Measurements from ENCODE around the gene RPS21. TPM values are rescaled to one million over a fixed set of nuclear protein-coding genes. Genes with fewer than 3 reads are reported as not detected.

Gene RPS21
- total RNA-seq, 2 experiments from 2014 or later: 3,015 to 3,210 TPM

- H3K9me3 ChIP-seq (ENCODE audit: control insufficient read depth in 1 of 2, insufficient read depth in 1 of 2, low read length in 2 of 2): peaks cover 0 to 9% of the 10 kb centered on the region in 2 experiments
- Mint-ChIP-seq H3K27ac (no peak overlapping the region), H3K36me3 (ENCODE audit: low read depth) (no peaks in the 10 kb centered on the region), H3K27me3 (no peaks in the 10 kb centered on the region), H3K4me3 (no peak overlapping the region), H3K9me3 (no peaks in the 10 kb centered on the region), H3K4me1 (ENCODE audit: low read depth) (peaks cover 18% of the 10 kb centered on the region)
- H3K36me3 ChIP-seq (ENCODE audit: insufficient read depth, low read length): no peaks in the 10 kb centered on the region
- peaks cover 46% of the 10 kb centered on the region for H3K4me1 ChIP-seq (ENCODE audit: insufficient read depth, low read length)
- ChIA-PET CTCF (no interaction called here), POLR2A (interaction anchor here (0.5 kb wide), 1 partner anchor 865 kb away, joined by 3 read pairs; no protein-coding TSS in a partner anchor)
- no peak for ATAC-seq (ENCODE audit: poor library complexity)
- no peak overlapping the region for H3K4me3 ChIP-seq (ENCODE audit: low read length)
- no peak for TF ChIP-seq CTCF (IDR thresholded peaks at IDR 0.05)
- no peak overlapping the region for H3K27ac ChIP-seq (ENCODE audit: low read depth in 1 of 2, low read length in 2 of 2)
- peak in 1 of 14 experiments; percentile 44 for DNase-seq
- intact Hi-C loops (cut with DNase I, micrococcal nuclease): loop anchor here in 1 of 2 experiments (5.0 kb wide), 4 partner anchors 171 to 864 kb away; partner anchors contain the start of genes ARFGAP1, GID8, OSBPL2 and YTHDF1
- no peaks in the 10 kb centered on the region for H3K27me3 ChIP-seq (ENCODE audit: control insufficient read depth in 1 of 2, insufficient read depth in 2 of 2, low read length in 2 of 2)
Measured at GRCh38 chr20:62408055-62408454, 21.2 kb downstream of the RPS21 start.

- Mint-ChIP-seq H3K27ac (no peak overlapping the region), H3K4me3 (peak overlapping the region; percentile 45), H3K36me3 (ENCODE audit: low read depth) (no peaks in the 10 kb centered on the region), H3K9me3 (no peaks in the 10 kb centered on the region), H3K4me1 (ENCODE audit: low read depth) (peaks cover 18% of the 10 kb centered on the region), H3K27me3 (no peaks in the 10 kb centered on the region)
- DNase-seq (no peak), ATAC-seq (ENCODE audit: poor library complexity) (no peak)
- Histone ChIP-seq H3K27ac (ENCODE audit: low read depth in 1 of 2, low read length in 2 of 2) (no peak overlapping the region), H3K4me3 (ENCODE audit: low read length) (no peak overlapping the region), H3K36me3 (ENCODE audit: insufficient read depth, low read length) (no peaks in the 10 kb centered on the region), H3K4me1 (ENCODE audit: insufficient read depth, low read length) (peaks cover 46% of the 10 kb centered on the region), H3K27me3 (ENCODE audit: control insufficient read depth in 1 of 2, insufficient read depth in 2 of 2, low read length in 2 of 2) (no peaks in the 10 kb centered on the region), H3K9me3 (ENCODE audit: control insufficient read depth in 1 of 2, insufficient read depth in 1 of 2, low read length in 2 of 2) (peaks cover 0 to 9% of the 10 kb centered on the region in 2 experiments)
- POLR2A ChIA-PET: no interaction called here
- TF ChIP-seq CTCF (IDR thresholded peaks at IDR 0.05): no peak
- CTCF ChIA-PET: no interaction called here
- intact Hi-C loops (cut with DNase I, micrococcal nuclease): loop anchor here in 1 of 2 experiments (5.0 kb wide), 4 partner anchors 171 to 864 kb away; partner anchors contain the start of genes ARFGAP1, GID8, OSBPL2 and YTHDF1
Measured at GRCh38 chr20:62408640-62409039, 21.7 kb downstream of the RPS21 start.

- H3K4me3 Mint-ChIP-seq: peak overlapping the region; percentile 62
- Histone ChIP-seq H3K27me3 (ENCODE audit: control insufficient read depth in 1 of 2, insufficient read depth in 2 of 2, low read length in 2 of 2) (no peaks in the 10 kb centered on the region), H3K36me3 (ENCODE audit: insufficient read depth, low read length) (no peaks in the 10 kb centered on the region), H3K9me3 (ENCODE audit: control insufficient read depth in 1 of 2, insufficient read depth in 1 of 2, low read length in 2 of 2) (peaks cover 0 to 9% of the 10 kb centered on the region in 2 experiments), H3K4me3 (ENCODE audit: low read length) (no peak overlapping the region), H3K4me1 (ENCODE audit: insufficient read depth, low read length) (peaks cover 46% of the 10 kb centered on the region), H3K27ac (ENCODE audit: low read depth in 1 of 2, low read length in 2 of 2) (no peak overlapping the region)
- no peak overlapping the region for H3K27ac Mint-ChIP-seq
- no peak for TF ChIP-seq CTCF (IDR thresholded peaks at IDR 0.05)
- DNase-seq (no peak), ATAC-seq (ENCODE audit: poor library complexity) (no peak)
- no peaks in the 10 kb centered on the region for H3K36me3 Mint-ChIP-seq (ENCODE audit: low read depth)
- no peaks in the 10 kb centered on the region for H3K27me3 Mint-ChIP-seq
- POLR2A ChIA-PET: interaction anchor here (1.5 kb wide), 1 partner anchor 22 kb away, joined by 5 read pairs; the partner anchor contains the start of gene RPS21
- intact Hi-C loops (cut with DNase I, micrococcal nuclease): loop anchor here in 1 of 2 experiments (5.0 kb wide), 4 partner anchors 172 to 863 kb away; partner anchors contain the start of genes ARFGAP1, GID8, OSBPL2 and YTHDF1
- H3K9me3 Mint-ChIP-seq: no peaks in the 10 kb centered on the region
- H3K4me1 Mint-ChIP-seq (ENCODE audit: low read depth): peaks cover 18% of the 10 kb centered on the region
- CTCF ChIA-PET: interaction anchor here (1.5 kb wide), 1 partner anchor 27 kb away, joined by 9 read pairs; no protein-coding TSS in a partner anchor
Measured at GRCh38 chr20:62409086-62409853, 22.4 kb downstream of the RPS21 start.
